ENCODE data around the gene HSPD1.
A peak's percentile ranks its signal among the peaks of the same experiment; 100 is the strongest.

Gene HSPD1

GRCh38 chr2:197515315-197515738 is 15.7 kb upstream of the HSPD1 start:
- no peak for DNase-seq (ENCODE audit: insufficient read length, low spot score)
- FAIRE-seq, result peak; percentile 71
- no peak for TF ChIP-seq SPI1 (IDR thresholded peaks at IDR 0.05; ENCODE audit: low read depth, low read length)
- TF ChIP-seq TAF1 (IDR thresholded peaks at IDR 0.05; ENCODE audit: low read depth, low read length), result no peak
- no peak for TF ChIP-seq POLR2AphosphoS5 (IDR thresholded peaks at IDR 0.05; ENCODE audit: low read depth, low read length)
- no peak for TF ChIP-seq PAX5 (IDR thresholded peaks at IDR 0.05; ENCODE audit: insufficient read depth, low read length, severe bottlenecking)
- no peak for TF ChIP-seq POLR2A (IDR thresholded peaks at IDR 0.05; ENCODE audit: low read depth, low read length)
- no peak for TF ChIP-seq POU2F2 (IDR thresholded peaks at IDR 0.05; ENCODE audit: low read depth, low read length)

DNA sequence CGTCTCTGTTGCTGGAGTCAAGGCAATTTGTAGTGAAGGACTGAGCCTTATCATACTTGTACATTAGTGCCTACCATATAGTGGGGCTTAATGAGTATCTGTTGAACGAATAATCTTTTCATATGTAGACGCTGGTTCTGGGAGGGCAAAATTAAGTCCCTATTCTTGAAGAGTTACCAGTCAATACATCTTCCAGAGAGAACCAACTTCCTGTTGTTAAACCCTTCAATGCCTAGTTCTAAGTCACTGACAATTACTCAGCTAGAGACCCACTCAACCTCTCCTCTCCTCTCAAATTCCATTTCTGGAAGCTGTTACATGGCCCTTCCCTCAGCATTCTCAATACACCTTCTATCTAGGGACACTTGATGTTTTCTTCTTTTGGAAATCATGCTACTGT is 15.1 kb upstream of the HSPD1 start:
- TF ChIP-seq SPI1 (IDR thresholded peaks at IDR 0.05; ENCODE audit: low read depth, low read length) (no peak), POLR2A (IDR thresholded peaks at IDR 0.05; ENCODE audit: low read depth, low read length) (no peak), POU2F2 (IDR thresholded peaks at IDR 0.05; ENCODE audit: low read depth, low read length) (no peak), TAF1 (IDR thresholded peaks at IDR 0.05; ENCODE audit: low read depth, low read length) (no peak), PAX5 (IDR thresholded peaks at IDR 0.05; ENCODE audit: insufficient read depth, low read length, severe bottlenecking) (no peak), POLR2AphosphoS5 (IDR thresholded peaks at IDR 0.05; ENCODE audit: low read depth, low read length) (no peak)
- FAIRE-seq (peak; percentile 66), DNase-seq (ENCODE audit: insufficient read length, low spot score) (no peak)

- no peak for DNase-seq (ENCODE audit: insufficient read length, low spot score)
- no peak for FAIRE-seq
- no peak for TF ChIP-seq PAX5 (IDR thresholded peaks at IDR 0.05; ENCODE audit: insufficient read depth, low read length, severe bottlenecking)
- no peak for TF ChIP-seq TAF1 (IDR thresholded peaks at IDR 0.05; ENCODE audit: low read depth, low read length)
- no peak for TF ChIP-seq POLR2A (IDR thresholded peaks at IDR 0.05; ENCODE audit: low read depth, low read length)
- TF ChIP-seq POLR2AphosphoS5 (IDR thresholded peaks at IDR 0.05; ENCODE audit: low read depth, low read length), result no peak
- TF ChIP-seq SPI1 (IDR thresholded peaks at IDR 0.05; ENCODE audit: low read depth, low read length), result no peak
- TF ChIP-seq POU2F2 (IDR thresholded peaks at IDR 0.05; ENCODE audit: low read depth, low read length), result no peak
These were observed 14.3 kb upstream of the HSPD1 start for GRCh38 chr2:197513915-197514314.

- TF ChIP-seq POLR2AphosphoS5 (IDR thresholded peaks at IDR 0.05; ENCODE audit: low read depth, low read length) (no peak), PAX5 (IDR thresholded peaks at IDR 0.05; ENCODE audit: insufficient read depth, low read length, severe bottlenecking) (no peak), SPI1 (IDR thresholded peaks at IDR 0.05; ENCODE audit: low read depth, low read length) (no peak), POLR2A (IDR thresholded peaks at IDR 0.05; ENCODE audit: low read depth, low read length) (no peak), TAF1 (IDR thresholded peaks at IDR 0.05; ENCODE audit: low read depth, low read length) (no peak), POU2F2 (IDR thresholded peaks at IDR 0.05; ENCODE audit: low read depth, low read length) (no peak)
- FAIRE-seq, result no peak
- no peak for DNase-seq (ENCODE audit: insufficient read length, low spot score)
These were observed 7.0 kb upstream of the HSPD1 start for GRCh38 chr2:197506658-197507057.

DNA sequence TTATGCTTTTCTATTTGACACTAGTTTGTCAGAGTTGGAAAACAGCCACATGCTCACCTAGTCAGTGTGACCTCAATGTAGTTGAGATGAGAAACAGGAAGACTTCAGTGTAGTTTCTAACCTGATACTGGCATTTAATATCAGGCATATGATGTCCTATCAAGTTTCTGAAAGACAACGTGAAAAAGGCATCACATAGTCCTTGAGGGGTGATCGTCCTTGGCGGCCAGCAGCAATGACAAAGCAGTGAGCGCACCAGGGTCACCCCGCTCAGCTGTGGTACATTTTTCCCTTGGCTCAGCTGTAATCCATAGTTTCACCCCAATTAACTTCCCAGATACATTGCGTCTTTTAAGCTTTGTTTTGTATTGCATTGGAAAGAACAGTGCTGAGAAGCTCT is 4.9 kb upstream of the HSPD1 start:
- no peak for FAIRE-seq
- TF ChIP-seq POLR2AphosphoS5 (IDR thresholded peaks at IDR 0.05; ENCODE audit: low read depth, low read length), result peak; percentile 58; the same call in 1 of the 2 replicates
- 0 out of 2 replicates have a peak, but pooled peaks have one; percentile 39 for TF ChIP-seq POLR2A (IDR thresholded peaks at IDR 0.05; ENCODE audit: low read depth, low read length)
- no peak for TF ChIP-seq SPI1 (IDR thresholded peaks at IDR 0.05; ENCODE audit: low read depth, low read length)
- DNase-seq (ENCODE audit: insufficient read length, low spot score), result no peak

DNA sequence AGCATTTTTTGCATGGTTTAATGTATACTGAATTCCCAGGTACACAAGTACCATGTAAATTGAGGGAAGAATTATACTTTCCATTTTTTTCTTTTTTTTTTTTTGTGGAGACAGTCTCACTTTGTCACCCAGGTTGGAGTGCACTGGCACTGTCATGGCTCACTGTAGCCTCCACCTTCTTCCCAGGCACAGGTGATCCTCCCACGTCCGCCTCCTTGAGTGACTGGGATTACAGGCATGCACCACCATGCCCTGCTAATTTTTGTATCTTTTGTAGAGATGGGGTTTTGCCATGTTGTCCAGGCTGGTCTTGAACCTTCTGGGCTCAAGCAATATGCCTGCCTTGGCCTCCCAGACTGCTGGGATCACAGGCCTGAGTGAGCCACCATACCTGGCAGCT is 4.4 kb upstream of the HSPD1 start:
- no peak for TF ChIP-seq TAF1 (IDR thresholded peaks at IDR 0.05; ENCODE audit: low read depth, low read length)
- no peak for TF ChIP-seq PAX5 (IDR thresholded peaks at IDR 0.05; ENCODE audit: insufficient read depth, low read length, severe bottlenecking)
- TF ChIP-seq POLR2AphosphoS5 (IDR thresholded peaks at IDR 0.05; ENCODE audit: low read depth, low read length), result no peak
- no peak for TF ChIP-seq SPI1 (IDR thresholded peaks at IDR 0.05; ENCODE audit: low read depth, low read length)
- TF ChIP-seq POLR2A (IDR thresholded peaks at IDR 0.05; ENCODE audit: low read depth, low read length), result no peak
- TF ChIP-seq POU2F2 (IDR thresholded peaks at IDR 0.05; ENCODE audit: low read depth, low read length), result no peak

GRCh38 chr2:197502685-197503084 is 3.0 kb upstream of the HSPD1 start:
- FAIRE-seq (no peak), DNase-seq (ENCODE audit: insufficient read length, low spot score) (no peak)
- TF ChIP-seq POLR2AphosphoS5 (IDR thresholded peaks at IDR 0.05; ENCODE audit: low read depth, low read length) (no peak), TAF1 (IDR thresholded peaks at IDR 0.05; ENCODE audit: low read depth, low read length) (no peak), POU2F2 (IDR thresholded peaks at IDR 0.05; ENCODE audit: low read depth, low read length) (no peak), SPI1 (IDR thresholded peaks at IDR 0.05; ENCODE audit: low read depth, low read length) (no peak), PAX5 (IDR thresholded peaks at IDR 0.05; ENCODE audit: insufficient read depth, low read length, severe bottlenecking) (no peak), POLR2A (IDR thresholded peaks at IDR 0.05; ENCODE audit: low read depth, low read length) (no peak)

More for the DNA sequence above, 4.4 kb upstream of the HSPD1 start:
- FAIRE-seq (no peak), DNase-seq (ENCODE audit: insufficient read length, low spot score) (no peak)

GRCh38 chr2:197502201-197502600 is 2.6 kb upstream of the HSPD1 start:
- DNase-seq (ENCODE audit: insufficient read length, low spot score) (no peak), FAIRE-seq (no peak)
- TF ChIP-seq PAX5 (IDR thresholded peaks at IDR 0.05; ENCODE audit: insufficient read depth, low read length, severe bottlenecking) (no peak), POLR2AphosphoS5 (IDR thresholded peaks at IDR 0.05; ENCODE audit: low read depth, low read length) (no peak), SPI1 (IDR thresholded peaks at IDR 0.05; ENCODE audit: low read depth, low read length) (no peak), POLR2A (IDR thresholded peaks at IDR 0.05; ENCODE audit: low read depth, low read length) (no peak), POU2F2 (IDR thresholded peaks at IDR 0.05; ENCODE audit: low read depth, low read length) (no peak), TAF1 (IDR thresholded peaks at IDR 0.05; ENCODE audit: low read depth, low read length) (no peak)

DNA sequence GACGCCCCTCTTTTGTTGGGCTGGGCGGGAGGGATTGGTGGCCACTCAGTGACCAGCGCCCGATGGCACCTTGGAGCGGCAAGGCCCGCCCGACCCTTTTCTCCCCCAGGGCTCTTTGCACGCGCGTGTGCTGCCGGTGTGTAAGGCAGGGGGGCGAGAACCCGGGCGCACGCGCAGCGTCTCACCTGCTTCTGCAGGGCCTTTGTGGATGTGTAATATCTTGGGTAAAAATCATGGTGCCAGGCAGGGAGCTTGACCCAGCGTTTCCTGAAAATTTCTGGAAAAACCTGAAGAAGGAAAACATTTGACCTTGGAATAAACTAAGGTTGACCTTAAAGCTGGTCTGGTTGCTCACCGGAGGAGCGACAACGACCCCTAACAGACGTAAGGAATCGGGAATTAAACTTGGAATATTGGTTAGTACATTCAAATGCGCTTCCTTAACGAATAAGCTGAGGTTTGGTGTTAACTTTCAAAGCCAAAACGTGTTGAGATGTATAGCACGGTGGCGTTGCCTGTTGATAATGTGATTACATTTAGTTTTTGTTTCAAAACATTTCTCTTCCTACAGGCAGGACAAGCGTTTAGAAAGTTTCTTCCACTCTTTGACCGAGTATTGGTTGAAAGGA is 977 bp upstream of the HSPD1 start:
- no peak for DNase-seq (ENCODE audit: insufficient read length, low spot score)
- FAIRE-seq, result peak; percentile 43

More for the DNA sequence above, 977 bp upstream of the HSPD1 start:
- TF ChIP-seq POU2F2 (IDR thresholded peaks at IDR 0.05; ENCODE audit: low read depth, low read length), result no peak
- no peak for TF ChIP-seq PAX5 (IDR thresholded peaks at IDR 0.05; ENCODE audit: insufficient read depth, low read length, severe bottlenecking)
- TF ChIP-seq POLR2A (IDR thresholded peaks at IDR 0.05; ENCODE audit: low read depth, low read length), result no peak
- TF ChIP-seq TAF1 (IDR thresholded peaks at IDR 0.05; ENCODE audit: low read depth, low read length), result no peak
- TF ChIP-seq SPI1 (IDR thresholded peaks at IDR 0.05; ENCODE audit: low read depth, low read length), result no peak
- TF ChIP-seq POLR2AphosphoS5 (IDR thresholded peaks at IDR 0.05; ENCODE audit: low read depth, low read length), result no peak
